NCI-H2081 (cell line): ENCODE measurements around the gene MYH9.

Experiments used
- DNase-seq, 2 experiments: peaks; one replicate each; lab custom pipeline; 2025; lab: John Stamatoyannopoulos, UW

Gene MYH9

DNA sequence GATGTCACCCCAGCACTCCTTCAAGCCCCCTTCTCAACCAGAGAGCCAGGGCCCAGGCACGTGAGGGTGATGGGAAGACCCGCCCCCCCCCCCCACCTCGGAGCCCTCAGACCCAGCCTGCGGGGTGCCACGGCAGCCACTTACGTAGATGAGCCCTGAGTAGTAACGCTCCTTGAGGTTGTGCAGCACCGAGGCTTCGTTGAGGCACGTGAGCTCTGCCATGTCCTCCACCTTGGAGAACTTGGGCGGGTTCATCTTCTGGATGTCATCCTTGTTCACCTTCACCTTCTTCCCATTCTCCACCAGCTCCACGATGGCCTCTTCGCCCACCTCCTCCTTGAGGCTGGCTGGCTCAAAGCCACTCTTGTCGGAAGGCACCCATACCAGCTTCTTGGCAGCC is 39.0 kb downstream of the MYH9 start:
- DNase-seq = no peak

GRCh38 chr22:36347094-36347493 is 40.7 kb downstream of the MYH9 start:
- DNase-seq = no peak

GRCh38 chr22:36344106-36344827 is 43.5 kb downstream of the MYH9 start:
- no peak for DNase-seq

DNA sequence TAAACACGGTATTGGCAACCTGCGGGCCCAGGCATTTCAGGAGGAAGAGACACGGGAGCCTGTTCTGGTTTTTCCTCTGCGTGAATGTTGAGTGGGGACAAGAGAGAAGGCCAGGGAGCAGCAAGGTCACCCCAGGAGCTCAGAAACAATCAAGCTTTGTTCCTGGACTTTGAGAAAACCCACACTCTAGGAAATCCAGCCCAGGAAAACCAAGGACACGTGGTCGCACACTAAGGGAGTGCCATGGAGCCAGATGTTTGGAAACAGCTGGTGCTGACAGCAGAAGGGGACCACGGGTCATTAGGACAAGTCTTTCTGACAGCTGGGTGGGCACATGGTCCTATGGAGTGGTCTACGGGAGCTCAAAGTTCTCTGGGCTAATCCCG is 44.1 kb downstream of the MYH9 start:
- no peak for DNase-seq

GRCh38 chr22:36343070-36343719 is 44.6 kb downstream of the MYH9 start:
- DNase-seq = peak in 1 of 2 experiments; percentile 25

- no peak for DNase-seq
Measured at GRCh38 chr22:36341640-36342041, 46.1 kb downstream of the MYH9 start.

GRCh38 chr22:36340621-36341020 is 47.1 kb downstream of the MYH9 start:
- DNase-seq = no peak

- DNase-seq = no peak
Measured at GRCh38 chr22:36339171-36340065, 48.3 kb downstream of the MYH9 start.

GRCh38 chr22:36337365-36338130 is 50.2 kb downstream of the MYH9 start:
- DNase-seq = no peak

GRCh38 chr22:36336246-36337182 is 51.3 kb downstream of the MYH9 start:
- DNase-seq = no peak

DNA sequence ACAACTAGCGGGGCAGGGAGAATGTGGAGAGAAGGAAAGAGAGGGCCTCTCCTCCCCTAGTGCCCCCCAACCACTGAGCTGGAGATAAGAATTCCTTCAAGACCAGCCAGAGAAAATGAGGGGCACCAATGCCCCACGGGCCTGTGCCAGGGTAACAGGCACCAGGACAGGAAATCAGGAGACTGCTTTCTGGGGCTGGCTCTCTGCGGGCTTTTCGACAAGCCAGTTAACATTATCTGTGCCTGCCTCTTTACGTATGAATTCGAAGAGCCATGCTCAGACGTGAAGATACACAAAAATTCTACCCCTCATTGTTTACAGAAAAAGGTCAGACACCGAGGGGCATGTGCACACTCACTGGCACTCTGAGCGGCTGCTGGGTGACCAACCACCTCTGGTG is 52.1 kb downstream of the MYH9 start:
- DNase-seq = no peak

DNA sequence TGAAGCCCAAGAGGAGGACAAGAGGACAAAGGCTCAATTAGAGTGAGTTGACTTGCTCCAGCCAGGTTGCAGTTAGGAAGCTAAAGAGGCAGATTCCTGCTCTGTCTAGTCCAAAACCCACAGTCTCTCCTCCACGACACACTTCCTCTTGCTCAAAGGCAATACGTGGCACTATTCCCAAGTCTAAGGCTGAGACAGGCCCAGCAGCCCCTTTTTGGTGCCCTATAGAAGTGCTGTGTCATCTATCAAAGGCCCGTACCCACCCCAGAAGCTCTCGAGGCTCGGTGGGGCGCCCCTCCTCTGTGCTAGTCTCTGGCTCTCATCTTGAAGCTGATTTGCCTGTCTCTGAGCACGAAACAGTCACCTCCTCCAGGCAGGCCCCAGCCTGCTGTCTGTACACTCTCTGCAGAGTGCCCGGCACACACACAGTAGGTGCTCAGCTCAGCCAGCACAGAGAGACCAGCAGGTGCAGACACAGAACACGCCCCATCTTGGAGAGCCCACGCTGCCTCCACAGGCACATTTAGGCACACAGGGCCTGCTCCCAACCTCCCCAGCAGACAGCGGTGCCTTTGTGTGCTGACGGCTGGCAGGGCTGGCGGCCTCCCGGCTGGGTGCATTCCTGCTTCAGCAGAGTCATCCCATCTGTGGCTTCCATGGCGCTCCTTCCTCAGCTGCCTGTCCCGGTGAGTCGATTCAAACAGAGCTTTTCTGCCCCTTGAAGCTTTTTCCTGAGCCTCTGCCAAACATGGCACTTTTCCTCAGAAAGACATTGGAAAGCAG is 52.8 kb downstream of the MYH9 start:
- no peak for DNase-seq

DNA sequence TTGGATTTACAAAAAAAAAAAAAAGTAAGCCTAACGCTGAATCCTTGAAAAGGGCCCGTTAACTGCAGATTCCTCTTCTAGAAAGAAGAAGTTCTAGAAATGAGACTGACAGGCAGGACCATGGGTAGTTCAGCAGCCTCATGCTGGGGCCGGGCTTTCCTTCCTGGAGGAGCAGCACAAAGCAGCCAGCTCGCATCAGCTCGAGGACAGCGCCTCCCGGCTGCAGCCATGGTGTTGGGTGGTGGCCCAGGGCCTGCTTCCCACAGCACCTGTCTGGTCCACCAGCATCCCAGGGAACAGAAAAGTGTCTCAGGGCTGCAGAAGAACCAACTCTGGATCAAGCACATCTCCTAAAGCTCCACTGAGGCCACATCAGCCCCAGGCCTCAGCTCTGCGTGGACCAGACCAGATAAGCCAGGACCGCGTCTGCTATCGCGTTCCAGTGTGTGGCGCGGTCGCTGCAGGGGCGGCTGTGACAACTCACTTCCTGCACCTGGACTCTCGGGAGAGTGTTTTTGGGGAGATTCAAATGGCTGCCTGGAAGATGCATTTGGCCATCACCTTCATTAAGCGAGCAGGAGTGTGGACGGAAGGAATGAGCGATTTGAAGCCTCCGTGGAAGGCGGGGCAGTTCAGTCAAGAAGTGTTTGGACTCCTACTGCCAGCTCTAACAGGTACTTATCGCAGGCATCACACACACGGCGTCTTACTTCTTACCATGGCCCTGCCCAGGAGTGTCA is 53.5 kb downstream of the MYH9 start:
- no peak for DNase-seq

- DNase-seq = no peak
Measured at GRCh38 chr22:36333644-36334043, 54.1 kb downstream of the MYH9 start.

DNA sequence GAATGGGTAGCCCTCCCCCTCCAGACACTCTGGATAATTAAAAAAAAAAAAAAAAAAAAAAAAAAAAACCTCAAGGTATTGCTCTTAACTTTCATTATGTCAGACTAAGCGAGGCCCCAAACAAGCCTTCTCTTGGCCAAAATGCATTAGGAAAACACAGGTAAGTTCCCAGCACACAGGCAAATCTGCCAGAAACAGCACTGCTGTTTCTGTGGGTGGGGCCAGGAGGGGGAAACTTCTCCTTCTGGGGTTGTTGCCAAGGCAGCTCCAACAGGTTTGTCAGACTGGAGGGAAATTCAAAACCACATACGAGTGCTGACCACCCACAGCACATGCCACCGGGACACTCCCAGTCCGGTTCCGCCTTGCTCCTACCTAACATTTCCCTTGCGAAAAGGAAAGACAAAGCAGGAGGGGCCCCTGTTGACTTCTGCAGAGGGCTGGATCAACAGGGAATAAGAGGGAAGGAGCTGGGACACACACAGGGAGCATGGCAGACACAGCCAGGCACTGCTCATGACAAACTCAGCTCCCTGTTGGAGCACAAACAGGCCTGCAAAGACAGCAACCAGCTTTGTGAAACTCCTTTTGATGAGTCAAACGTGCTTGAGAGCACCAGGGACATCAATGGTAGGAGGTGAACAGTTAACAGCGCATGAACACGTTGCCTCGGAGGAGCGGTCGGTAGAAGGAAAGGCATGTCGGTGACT is 55.0 kb downstream of the MYH9 start:
- DNase-seq = no peak

DNA sequence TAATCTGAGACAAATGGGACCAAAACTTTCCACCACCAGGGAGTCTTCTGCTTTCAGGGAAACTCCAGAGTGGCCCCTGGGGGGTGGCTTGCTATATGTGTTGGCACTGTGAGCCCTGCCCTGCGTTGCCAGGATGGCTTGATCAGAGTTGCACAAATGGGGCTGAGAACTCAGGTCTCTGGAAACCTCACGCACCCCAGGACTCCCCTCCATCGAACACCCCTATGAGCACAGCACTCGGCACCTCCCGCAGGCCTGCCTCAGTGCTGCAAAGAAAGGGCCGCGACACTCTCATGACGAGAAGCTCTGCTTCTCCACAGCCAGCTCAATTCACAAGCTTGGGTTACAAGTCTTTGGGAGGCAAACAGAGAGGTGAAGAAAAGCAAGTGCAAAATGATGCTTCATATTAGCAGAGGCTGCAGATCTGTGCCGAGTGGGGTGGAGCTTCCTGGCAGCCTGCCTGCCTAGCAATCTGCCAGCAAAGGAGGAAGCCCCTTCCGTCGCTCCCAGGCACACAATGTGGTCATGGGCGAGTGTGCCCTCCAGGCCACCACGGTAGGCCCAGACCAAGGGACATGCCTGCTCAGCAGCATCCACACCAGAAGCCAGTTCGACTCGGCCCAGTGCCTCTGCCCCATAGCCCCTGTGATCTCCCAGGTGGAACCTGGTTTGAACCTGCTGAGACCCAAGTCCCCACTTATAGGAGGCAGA is 55.7 kb downstream of the MYH9 start:
- peak in 1 of 2 experiments; percentile 25 for DNase-seq

- peak in 1 of 2 experiments; percentile 47 for DNase-seq
Measured at GRCh38 chr22:36331306-36331911, 56.4 kb downstream of the MYH9 start.
